Mesenteric fat pad (tissue), 1 donor: Measurements from ENCODE around the gene TGOLN2. TPM values are rescaled to one million over a fixed set of nuclear protein-coding genes. Genes with fewer than 3 reads are reported as not detected.

Source experiments
- DNase-seq: peaks from one replicate; pipeline ENCODE4 v3.0.0-alpha.2; 2020; ENCODE audit warnings: low spot score
- total RNA-seq: library from RNA; stranded (reverse); fragmentation: NEBNext Ultra II Directional; extraction: Animal tissue kit (Norgen Biotek cat#: 25700); gene quantifications from one replicate; pipeline ENCODE4 v1.2.1, GENCODE V29; 2021
- donor health status: DM: yes; HTN: yes; CAD: no.

Gene TGOLN2
- total RNA-seq, 1 donor from 2014 or later: 128 TPM

GRCh38 chr2:85308896-85309555 lies 18.8 kb downstream of the TGOLN2 start:
- no peak for DNase-seq

- no peak for DNase-seq
These were observed 19.6 kb downstream of the TGOLN2 start for GRCh38 chr2:85308201-85308600.

GRCh38 chr2:85307527-85307897 lies 20.3 kb downstream of the TGOLN2 start:
- DNase-seq: no peak

GRCh38 chr2:85303780-85304531 lies 23.8 kb downstream of the TGOLN2 start:
- DNase-seq: no peak

GRCh38 chr2:85302121-85302520 lies 25.7 kb downstream of the TGOLN2 start:
- no peak for DNase-seq

- no peak for DNase-seq
These were observed 36.3 kb downstream of the TGOLN2 start for GRCh38 chr2:85291425-85292023.

- DNase-seq: no peak
These were observed 39.5 kb downstream of the TGOLN2 start for GRCh38 chr2:85288244-85288725.

- DNase-seq: no peak
These were observed 40.1 kb downstream of the TGOLN2 start for GRCh38 chr2:85287721-85288120.

- no peak for DNase-seq
These were observed 40.9 kb downstream of the TGOLN2 start for GRCh38 chr2:85286918-85287317.

- peak; percentile 55 for DNase-seq
These were observed 44.1 kb downstream of the TGOLN2 start for GRCh38 chr2:85283641-85284040.

- no peak for DNase-seq
These were observed 44.9 kb downstream of the TGOLN2 start for GRCh38 chr2:85282914-85283313.

- no peak for DNase-seq
These were observed 46.2 kb downstream of the TGOLN2 start for GRCh38 chr2:85281553-85281952.

- no peak for DNase-seq
These were observed 49.4 kb downstream of the TGOLN2 start for GRCh38 chr2:85278361-85278760.

- no peak for DNase-seq
These were observed 50.2 kb downstream of the TGOLN2 start for GRCh38 chr2:85277416-85278158.

- DNase-seq: no peak
These were observed 51.1 kb downstream of the TGOLN2 start for GRCh38 chr2:85276571-85277118.

GRCh38 chr2:85275984-85276540 lies 51.7 kb downstream of the TGOLN2 start:
- DNase-seq: no peak

GRCh38 chr2:85273738-85274731 lies 53.8 kb downstream of the TGOLN2 start:
- no peak for DNase-seq

GRCh38 chr2:85272357-85272756 lies 55.4 kb downstream of the TGOLN2 start:
- DNase-seq: no peak

GRCh38 chr2:85269959-85270358 lies 57.8 kb downstream of the TGOLN2 start:
- DNase-seq: no peak
